Stimulated activated CD4-positive, alpha-beta T cell treated with anti-CD3 and anti-CD28 coated beads, Interleukin-1b, Interleukin-23, amount 100 ng/mL, for 24 hours (primary cell): ENCODE measurements around the gene FHIP1A.

Experiments
- DNase-seq, 4 experiments: peaks; one replicate each; pipeline ENCODE4 v3.0.0-alpha.2; 2020; ENCODE audit warnings: low read depth in 4 of 4, low spot score in 1 of 4

FHIP1A gene

DNA sequence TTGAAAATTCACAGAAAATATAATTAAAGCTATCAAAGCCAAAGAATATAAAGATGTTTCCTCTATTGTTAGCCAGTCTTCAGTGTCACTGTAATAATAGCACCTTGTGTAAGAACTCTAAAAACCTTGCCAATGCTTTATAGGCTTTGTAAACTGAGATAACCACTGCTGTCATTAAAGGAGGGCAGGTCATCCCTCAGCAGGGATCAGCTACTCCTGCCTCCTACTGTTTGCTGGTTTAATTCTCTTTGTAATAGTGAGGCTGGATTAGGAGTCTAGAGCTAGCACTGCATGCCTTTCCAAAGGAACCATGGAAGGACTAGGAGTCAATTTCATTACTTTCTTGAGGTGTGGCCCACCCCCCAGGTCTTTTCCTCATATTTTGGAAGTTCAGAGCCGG is 46.2 kb downstream of the FHIP1A start:
- no peak for DNase-seq

- DNase-seq: no peak
Observed at GRCh38 chr4:151458148-151458547, 49.2 kb downstream of the FHIP1A start.
